Measurements from ENCODE around the gene CD47.

CD47 gene

DNA sequence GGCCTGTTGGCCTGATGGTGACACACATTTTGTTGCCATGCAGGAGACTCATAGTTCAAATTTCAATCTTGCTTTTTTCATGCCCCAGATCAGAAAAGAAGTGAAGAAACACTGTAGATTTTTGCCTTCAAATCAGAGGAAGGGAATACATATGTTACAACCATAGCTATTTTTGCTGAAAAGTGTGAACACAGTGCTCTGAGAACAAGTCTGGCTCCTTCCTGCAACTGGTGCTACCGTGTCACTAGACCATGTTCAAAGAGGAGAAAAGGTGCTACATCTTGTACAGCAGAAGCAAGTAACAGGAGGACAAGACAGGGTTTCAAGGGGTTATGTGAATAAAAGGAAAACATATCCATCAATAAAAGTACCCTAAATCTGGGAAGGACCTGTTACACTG, 44.6 kb downstream of the CD47 start:
- DNase-seq = no peak

DNA sequence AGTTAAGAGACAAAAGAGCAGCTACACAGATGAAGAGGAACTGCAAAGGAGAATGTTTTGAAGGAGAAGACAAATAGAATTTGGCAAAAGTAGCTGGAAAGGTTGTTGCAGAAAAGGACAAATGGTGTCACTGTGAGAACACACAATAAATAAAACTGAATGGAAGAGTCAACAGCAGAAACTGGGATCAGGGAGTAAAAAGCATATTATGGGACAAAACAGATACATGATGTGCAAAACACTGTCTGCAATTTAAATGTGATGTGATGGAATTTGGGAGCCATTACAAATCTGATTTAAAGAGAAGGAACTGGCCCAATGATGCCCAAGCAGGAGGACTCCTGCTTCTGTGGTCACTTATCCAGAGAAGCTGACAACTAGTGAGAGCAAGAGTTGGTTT, 46.1 kb downstream of the CD47 start:
- no peak for DNase-seq

DNA sequence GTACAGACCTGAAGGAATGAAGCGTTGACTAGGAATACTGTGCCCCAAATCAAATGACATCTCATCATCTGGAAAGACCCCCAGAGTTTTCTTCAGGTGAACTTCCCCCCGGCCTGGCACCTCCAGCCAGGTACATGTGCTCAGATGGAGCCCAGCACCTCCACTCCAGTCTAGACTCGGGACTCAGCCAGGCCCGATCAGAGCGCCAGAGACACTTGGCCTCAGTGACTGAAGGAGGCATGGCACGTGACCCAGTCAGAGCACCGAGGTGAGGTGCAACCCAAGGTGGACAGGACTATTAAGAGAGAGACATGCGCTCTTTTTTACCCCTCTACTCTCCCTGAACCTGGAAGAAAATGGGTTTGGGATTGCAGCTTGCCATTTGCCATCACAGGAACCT, 48.5 kb downstream of the CD47 start:
- no peak for DNase-seq

DNA sequence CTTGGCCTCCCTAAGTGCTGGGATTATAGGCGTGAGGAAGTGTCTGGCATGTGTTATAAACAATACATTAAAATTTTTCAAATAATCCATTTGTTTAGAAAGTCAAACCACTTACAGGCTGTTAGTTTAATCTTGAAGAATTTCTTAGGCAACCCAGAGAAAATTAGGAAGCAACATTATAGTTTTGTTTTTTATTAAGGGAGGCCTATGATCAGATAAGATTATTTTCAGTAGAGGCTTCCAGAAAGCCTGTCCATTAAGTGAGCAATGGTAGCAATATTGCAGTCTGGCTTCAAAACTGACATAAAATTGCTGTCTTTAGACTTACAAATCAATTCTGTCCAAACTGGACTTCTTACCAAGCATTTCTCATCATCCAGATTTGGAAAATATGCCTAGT, 49.6 kb downstream of the CD47 start:
- DNase-seq = no peak

DNA sequence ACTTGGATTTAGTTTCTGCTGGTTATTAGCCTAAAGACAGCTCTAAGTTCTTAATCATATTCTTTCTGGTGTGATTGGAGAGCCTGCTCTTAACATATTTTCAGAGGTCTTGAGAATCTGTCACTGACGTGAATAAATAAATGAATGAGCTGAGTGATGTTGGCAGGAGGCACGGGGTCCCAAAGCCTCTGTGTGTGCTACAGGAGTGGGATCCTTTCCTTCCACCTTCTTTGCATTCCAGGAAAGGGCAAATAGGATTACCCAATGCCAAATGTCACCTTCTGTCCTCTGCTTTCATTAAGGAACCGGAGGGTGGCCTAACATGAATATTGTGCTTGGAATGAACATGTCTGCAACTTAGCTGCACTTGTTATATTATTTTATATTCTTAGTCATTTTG, 53.1 kb downstream of the CD47 start:
- no peak for DNase-seq

DNA sequence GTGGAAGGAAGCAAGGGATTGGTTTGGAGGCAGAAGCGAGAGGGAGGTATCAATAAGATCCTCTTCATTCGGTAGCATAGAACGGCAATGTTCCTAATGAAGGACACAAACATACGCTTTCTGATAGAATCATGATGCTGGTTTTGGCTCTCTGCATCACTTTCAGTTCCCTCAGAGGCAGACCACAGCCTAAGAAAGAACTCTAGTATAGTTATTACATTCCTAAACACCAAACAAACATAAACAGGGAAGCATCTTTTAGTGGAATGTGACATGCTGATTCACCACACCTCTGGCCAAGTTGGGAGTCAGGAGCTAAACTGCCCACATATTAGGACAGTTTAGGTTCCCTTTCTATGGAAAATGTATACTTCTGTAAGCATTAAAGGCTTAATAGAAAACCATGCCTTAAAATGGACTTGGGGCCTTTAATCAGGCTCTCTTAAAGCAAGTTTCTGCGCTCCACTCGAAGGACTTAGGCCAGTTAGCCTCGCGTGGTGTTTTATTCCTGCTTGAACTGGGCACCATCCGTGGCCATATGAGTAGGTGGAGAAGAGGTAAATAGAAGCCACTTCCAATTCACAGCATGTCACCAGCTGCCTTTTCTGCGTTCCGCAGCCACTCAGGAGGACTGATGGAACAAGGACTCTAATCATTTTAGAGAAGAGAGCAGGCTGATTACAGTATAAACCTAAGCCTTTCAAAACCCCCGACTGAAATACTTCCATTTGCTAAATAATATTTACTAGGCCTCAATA, 53.7 kb downstream of the CD47 start:
- DNase-seq = no peak

DNA sequence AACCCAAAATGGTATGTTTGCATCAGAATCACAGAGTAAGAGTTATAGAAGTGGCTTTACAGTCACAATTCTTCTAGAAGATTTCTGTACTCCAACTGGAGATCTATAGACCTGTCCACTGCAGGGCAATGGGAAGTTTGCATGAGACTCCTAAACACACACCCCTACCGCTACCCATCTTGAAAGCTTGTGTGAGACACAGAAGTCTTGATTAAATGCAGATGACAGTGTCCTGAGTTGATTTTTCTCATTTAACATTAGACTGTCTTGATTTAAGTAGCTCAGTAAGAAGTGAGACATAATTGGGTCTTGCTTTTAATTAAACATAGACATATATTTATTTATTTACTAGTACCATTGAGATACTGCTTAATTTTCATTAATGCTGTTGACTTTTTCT, 54.4 kb downstream of the CD47 start:
- no peak for DNase-seq

DNA sequence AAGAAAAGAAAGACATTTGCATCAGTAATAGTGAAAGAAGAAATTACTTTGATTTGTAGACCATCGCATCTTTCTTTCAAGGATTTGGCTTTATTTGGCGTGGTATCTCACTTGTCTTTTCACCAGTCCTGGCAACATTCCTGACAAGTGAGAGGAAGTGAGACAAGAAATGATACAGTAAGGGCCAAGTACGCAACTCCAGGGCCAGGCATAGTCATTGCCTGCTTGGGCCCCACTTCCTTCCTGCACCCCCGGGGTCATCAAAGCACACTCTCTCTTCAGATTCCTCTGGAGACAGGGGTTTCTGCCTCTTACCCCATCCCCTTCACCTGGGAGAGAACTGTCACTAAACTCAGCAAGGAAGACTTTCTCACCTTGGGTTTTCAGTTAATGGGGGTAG, 55.1 kb downstream of the CD47 start:
- no peak for DNase-seq

DNA sequence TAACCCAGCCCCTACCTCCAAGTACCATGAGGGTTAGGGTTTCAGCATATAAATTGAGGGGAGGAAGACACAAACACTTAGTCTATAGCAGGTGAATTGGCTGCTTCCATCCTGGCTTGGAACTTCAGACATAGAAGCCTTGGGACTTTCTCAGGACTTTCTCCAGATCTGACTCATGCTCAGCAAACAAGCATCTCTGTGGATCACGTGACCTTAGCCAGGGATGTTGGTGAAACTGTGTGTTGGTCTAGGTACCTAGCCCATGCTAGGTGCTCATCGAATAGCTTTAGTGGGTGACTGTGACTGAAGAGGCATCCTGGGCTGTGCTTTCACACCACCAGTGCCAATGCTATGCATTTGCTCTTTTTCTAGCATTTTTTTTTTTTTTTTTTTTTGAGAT, 58.9 kb downstream of the CD47 start:
- no peak for DNase-seq

DNA sequence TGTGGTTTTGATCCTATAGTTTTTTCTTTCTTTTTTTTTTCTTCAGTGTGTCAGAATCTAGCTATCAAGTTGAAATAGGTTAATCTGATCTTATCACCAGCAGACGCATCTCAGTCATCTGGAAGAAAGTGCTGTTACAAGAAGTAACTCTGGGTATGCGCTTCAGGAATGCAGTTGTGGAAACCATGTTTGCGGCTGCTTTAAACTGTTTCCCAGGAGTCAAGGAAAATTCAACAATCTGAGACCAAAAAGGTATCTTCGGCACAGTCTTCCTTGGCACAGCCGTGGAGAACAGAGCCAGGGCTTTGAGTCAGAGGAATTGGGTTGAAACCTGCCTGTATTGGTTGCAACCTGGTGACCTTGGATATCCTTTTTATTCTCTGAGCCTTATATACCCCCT, 59.9 kb downstream of the CD47 start:
- DNase-seq = no peak

DNA sequence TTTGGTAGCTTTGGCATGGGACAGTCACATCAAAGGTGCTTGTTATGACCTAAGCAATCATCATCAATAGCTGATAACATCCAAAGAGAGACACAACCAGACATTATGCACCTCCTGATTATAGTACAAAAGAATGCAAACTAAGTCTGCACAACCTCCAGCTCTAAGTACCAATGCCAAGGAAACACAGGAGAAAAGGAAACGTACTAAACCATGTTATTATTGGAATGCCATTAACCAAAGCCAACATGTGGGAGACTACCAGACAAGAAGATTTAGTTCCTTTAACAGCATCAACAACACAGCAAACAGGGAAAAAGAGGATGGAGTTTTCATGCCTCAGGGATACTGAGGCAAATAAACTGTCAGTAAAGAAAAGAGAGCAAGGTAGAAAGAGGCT, 61.4 kb downstream of the CD47 start:
- DNase-seq = no peak

DNA sequence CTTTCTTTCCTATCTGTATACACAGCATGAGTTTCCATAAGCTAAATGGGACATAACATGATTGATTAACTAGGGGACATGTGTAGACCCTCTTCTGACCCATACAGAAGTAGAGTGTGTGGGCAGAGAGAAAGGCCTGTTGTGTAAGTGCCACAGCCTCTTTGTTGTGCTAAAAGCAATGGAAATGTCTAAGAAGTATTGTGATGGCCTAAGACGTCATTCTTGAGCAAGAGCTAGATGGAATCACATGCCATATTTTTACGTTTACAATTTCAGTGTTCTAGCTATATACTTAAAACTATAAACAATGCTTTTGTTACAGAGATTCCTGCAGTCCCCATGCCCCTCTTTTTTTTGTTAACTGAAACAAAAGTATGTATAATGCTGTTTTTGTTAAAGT, 61.9 kb downstream of the CD47 start:
- DNase-seq = no peak

DNA sequence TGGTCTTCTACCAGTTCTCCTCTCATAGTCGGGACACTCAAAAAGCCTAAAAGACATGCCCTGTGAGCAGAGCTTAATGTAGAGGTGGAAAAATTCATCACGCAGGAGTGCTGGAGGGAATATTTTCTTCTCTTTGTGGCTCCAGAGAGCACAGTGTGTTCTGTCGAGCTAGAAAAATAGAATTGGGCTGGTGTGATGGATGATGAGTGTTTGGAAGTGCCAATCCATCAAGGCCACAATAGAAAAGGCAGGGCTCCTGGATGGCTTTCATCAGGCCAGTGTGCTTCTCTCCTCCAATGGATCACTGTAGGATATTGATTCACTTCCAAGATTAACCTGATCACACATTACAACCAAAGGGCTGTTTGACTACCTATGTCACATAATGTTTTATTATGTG, 65.7 kb downstream of the CD47 start:
- no peak for DNase-seq

DNA sequence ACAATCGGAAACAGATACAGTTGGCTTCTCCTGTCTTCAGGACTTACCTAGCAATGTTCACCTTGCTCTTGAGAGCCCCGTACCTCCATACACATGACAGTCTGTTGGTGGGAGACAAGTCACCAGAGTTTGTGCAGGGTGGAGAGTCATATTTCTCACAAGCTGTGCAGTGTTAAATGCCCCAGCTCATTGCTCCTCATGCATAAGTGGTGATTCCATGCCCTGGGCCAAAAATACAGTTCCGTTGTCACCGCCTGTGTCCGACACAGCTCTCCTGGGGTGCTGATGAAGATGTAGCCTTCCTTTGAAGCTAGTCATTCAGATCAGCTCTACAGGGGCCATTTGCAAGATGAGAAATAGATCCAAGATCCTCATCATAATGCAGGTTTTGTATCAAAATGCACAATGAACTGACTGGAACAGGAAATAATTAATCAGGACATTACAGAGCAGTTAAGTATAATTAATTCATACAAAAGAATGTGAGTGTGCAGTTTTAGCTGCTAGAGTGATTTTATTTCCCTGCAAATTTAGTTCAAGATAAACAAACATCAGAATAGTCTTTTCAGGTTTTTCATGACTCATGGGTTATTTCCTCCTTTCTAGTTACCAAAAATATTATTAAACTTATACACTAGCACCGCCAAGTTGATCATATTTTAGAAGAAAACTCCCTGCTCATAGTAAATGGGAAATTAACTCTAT, 66.5 kb downstream of the CD47 start:
- no peak for DNase-seq

DNA sequence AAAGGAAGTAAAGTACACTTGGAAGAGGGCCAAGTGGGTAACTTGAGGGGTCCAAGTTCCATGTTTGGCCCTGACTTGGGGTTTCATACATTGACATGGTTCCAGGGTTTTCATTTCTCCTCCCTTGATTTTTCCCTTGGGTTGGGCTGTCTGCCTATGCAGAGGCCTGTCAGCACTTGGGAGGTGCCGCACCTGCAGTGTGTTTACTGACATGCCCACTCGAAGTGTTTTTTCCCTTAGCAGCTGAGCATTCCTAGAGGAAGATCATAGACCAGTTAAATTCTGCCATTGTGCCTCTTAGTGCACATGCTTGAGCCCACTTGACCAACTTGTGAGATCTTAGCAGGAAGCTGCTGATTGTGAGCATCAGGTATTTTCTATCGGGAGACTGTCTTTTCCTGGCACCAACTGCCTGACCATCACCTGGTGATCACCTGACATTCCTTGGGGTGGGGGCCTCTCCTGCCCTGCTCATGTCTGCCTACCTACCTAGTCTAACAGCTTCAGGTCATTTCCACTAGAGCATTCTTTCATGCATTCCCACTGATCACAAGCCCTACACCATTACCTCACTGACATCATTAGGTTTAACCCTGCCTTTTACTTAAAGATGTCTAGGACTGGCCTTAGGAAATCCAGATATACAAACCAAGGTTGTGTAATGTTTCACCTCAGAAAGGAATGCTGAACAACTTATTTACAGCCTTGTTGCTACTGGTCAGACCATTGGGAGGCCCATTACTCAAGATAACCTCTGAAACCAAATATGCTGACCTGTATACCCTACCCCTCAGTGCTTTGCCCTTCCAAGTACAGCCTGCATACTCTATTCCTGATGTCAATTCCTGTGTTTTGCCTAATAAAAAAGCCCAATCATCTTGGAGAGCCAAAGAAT, 68.3 kb downstream of the CD47 start:
- DNase-seq = no peak

DNA sequence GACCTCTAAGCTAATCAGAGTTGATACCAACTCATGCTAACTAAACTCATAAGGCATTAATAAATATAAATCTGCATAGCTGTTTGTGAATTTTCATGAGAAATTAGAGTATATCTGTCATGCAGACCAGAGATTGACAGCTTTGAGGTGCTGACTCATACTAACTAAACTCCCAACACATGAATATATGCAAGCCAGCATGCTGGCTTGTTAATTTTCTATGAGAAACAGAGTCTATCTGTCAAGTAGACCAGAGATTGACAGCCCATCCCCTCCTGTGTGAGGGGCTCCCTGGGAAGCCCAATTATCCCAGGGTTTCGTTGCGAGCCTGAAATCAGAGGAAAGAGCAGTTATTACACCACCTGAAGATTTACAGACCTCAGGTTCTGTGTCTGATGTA, 69.3 kb downstream of the CD47 start:
- DNase-seq = no peak

DNA sequence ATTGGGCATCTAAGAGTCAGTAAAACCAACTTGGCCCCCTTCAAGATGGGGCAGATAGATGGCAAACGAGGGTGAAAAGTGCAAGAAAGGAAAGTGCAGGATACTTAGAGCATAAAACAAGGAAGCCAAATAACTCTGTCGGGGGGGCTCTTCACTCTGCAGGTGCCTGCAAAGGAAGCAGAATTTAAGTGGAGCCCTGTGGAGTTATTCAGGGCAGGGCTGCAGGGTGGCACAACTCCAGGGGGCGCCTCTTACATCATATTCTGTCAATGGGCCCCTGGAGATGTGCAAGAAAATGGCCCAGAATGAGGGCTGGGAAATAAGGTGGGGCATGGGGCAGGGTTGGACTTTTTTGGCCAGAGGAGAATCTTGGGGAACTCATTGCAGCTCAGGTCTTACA, 69.7 kb downstream of the CD47 start:
- no peak for DNase-seq

DNA sequence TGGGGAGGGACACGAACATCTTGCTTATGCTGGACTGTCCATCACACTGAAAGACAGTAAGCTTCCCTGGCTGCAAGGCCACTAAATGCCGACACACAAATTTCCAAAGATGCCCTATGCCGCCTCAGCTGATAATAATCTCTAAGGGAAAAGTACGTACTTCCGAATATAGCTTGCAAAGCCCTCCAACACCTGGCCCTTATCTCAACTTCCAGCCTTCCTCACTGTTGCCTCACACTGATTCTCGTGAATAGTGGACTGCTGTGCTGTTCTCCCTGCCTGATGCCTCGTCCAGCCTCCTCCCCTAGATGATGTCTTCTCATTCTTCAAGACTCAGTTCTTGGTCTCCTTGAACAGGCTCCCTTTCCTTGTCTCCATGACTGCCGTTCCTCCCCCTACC, 72.3 kb downstream of the CD47 start:
- no peak for DNase-seq

DNA sequence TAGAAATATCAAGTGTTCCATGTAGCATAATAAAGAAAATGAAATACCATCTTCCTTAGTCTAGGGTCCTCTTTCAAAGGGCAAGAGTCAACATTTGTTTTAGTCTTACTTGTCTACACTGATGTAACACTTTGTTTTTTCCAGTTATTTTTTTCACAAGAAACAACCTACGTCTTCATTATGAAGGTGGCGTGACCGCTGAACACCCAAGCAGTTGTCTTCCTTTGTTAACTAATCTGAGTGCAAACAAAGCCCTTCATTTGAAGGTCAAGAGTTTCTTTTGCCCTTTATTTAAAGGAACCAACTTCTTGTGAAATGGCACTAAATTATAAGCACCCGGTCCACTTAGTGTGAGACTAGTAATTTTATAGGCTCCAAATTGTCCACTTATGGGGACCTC, 73.2 kb downstream of the CD47 start:
- no peak for DNase-seq

DNA sequence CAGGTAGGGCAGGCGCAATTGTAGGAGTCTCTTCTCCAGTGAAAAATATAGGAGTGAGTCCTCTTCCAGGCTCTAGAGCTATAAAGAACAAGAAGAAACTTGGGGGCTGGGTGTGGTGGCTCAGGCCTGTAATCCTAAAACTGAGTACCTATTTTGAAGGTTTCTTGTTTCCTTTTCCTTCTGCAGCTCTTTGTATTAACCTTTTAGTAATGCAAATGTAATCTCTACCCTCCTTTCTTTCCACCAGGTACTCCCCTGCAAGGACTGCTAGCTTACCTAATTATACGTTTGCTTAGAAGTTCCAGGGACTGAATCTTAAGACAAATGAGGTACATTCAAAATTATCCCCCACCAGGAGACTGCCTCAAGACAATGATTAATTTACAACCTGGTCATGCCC, 75.9 kb downstream of the CD47 start:
- no peak for DNase-seq

DNA sequence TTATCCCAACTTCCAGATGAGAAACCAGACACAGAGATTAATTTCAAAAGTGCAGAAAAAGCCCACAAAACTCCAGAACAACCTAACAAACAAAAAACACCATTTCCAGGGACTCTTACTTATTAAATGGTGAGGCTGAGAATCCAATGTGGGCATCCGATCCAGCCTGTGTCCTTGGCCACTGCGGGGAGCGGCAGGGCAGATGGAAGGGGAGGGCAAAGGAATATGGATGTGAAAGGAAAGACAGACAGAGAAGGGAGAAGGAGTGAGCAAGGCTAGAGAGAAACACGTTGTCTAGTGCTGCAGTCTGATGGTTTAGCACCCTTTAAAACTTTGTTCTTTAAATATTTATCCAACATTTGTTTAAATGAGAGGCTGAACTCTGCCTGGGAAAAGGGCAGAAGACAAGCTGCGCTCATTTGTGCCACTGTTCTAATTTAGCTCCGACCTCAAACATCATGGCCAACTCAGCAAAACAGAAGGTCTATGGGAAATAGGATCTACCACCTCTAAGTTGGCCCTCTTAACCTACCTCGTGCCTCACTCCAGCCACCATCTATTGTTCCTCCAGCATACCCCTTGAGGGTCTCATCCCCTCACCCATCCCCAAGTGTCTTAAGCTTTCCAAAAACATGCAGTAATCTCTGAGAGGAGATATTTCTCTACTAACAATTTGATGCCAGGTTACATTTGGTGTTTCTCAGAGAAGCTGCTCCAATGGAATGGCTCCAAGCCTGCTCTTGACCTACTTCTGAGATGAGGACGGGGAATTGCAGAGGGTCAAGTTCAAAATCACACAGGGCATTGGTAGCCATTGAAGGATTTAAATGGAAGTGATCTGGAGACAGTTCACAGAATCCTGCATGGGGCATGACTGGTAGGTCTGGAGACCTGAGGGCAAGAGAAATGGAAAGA, 77.4 kb downstream of the CD47 start:
- DNase-seq = no peak

DNA sequence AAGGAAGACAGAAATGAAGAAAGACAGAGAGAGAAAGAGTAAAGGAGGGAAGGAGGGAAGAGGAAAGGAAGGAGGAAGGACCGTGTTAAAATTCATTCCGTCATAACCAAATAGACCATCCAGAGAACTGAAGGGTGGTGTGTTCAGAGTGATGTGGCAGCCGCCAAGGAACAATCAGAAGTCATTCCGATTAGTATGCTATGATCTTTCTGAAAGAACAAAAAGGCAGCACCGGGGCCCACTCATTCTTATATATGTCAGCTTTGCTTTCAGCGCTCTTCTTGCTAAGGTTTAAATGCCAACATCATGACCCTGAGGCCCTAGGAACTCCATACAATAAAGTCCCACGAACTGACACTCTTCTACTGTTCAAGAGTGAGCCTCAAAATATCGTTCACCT, 78.5 kb downstream of the CD47 start:
- no peak for DNase-seq

DNA sequence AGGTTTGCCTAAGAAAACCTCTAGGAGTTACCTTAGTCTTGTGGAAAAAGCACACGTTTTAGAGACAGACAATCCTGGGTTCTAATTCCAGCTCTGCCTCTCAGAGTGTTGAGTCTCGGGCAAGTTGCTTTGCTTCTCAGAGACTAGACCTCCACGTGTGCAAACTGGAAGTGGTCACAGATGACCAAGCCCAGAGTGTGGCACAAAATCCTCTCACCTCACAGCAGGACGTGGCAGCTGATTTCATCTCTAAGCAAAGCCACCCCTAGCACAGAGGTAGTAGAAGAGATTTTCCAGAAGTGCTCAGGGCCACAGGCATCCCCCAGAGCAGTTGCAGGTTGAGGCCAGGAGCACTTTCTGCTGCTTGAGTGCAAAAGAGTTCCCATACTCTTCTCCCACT, 79.2 kb downstream of the CD47 start:
- DNase-seq = no peak
